Keratinocyte (primary cell): ENCODE data around the gene EFR3B.

Experiments used
- CTCF ChIP-seq, 3 experiments: IDR thresholded peaks in 1 of 3; conservative IDR thresholded peaks in 1 of 3; optimal IDR thresholded peaks in 1 of 3; 2 replicates in 2 of 3; 3 replicates in 1 of 3; pipeline versions ENCODE3 to v1.5.1; 2011; ENCODE audit warnings: low read length in 3 of 3, mild to moderate bottlenecking in 3 of 3, moderate library complexity in 2 of 3, control low read depth in 1 of 3, inconsistent platforms in 1 of 3; ENCODE audit not compliant: insufficient read depth in 2 of 3; ENCODE audit errors: extremely low read depth in 1 of 3
- EZH2 ChIP-seq: IDR thresholded peaks from one replicate; pipeline ENCODE4 v1.6.1; 2012; ENCODE audit warnings: inconsistent platforms, mild to moderate bottlenecking, low read length, moderate library complexity

- TF ChIP-seq CTCF (optimal IDR thresholded peaks at IDR 0.05 in 1 of 3, IDR thresholded peaks at IDR 0.05 in 1 of 3, conservative IDR thresholded peaks at IDR 0.05 in 1 of 3; ENCODE audit: extremely low read depth in 1 of 3, insufficient read depth in 2 of 3, low read length in 3 of 3) (no peak), EZH2 (no peak)
Observed at GRCh38 chr2:25177211-25177611, 135.3 kb downstream of the EFR3B start.
